Adrenal gland (tissue), 12 donors: ENCODE measurements around the gene D2HGDH. TPM values are rescaled to one million over a fixed set of nuclear protein-coding genes. Genes with fewer than 3 reads are reported as not detected.

Experiments
- DNase-seq, 7 donors: peaks; one replicate each; pipeline ENCODE4 v3.0.0-alpha.2; 2019 to 2020
- H3K27ac ChIP-seq, 5 donors: fragments of 200-600 bp; sonication (generic) in 4 of 5; 1 replicate in 3 of 5; 2 replicates in 2 of 5; pipeline versions ENCODE4 v1.5.1 to v1.8.0; 2016 to 2020; ENCODE audit warnings: mild to moderate bottlenecking in 1 of 5
- H3K27me3 ChIP-seq: fragments of 200-600 bp; 2 replicates; pipeline ENCODE4 v1.8.0; 2021
- H3K36me3 ChIP-seq, 2 donors: fragments of 200-600 bp; replicated peaks in 1 of 2; 1 replicate in 1 of 2; 2 replicates in 1 of 2; pipeline versions ENCODE4 v1.5.1 to v1.8.0; 2018 to 2022
- H3K4me1 ChIP-seq, 2 donors: fragments of 200-600 bp; replicated peaks in 1 of 2; 1 replicate in 1 of 2; 2 replicates in 1 of 2; pipeline versions ENCODE4 v1.5.1 to v1.8.0; 2018 to 2021
- H3K4me3 ChIP-seq, 4 donors: fragments of 200-600 bp; sonication (generic) in 3 of 4; one replicate each; pipeline ENCODE4 v1.5.1; 2016 to 2018
- H3K9me3 ChIP-seq, 3 donors: fragments of 200-600 bp; sonication (generic) in 1 of 3; replicated peaks in 1 of 3; 1 replicate in 2 of 3; 2 replicates in 1 of 3; pipeline versions ENCODE4 v1.5.1 to v1.8.0; 2016 to 2021
- POLR2A ChIP-seq, 2 donors: fragments of 450-650 bp; IDR thresholded peaks; one replicate each; pipeline ENCODE4 v1.6.1; 2017; ENCODE audit warnings: antibody characterized with exemption in 2 of 2, mild to moderate bottlenecking in 2 of 2, moderate library complexity in 1 of 2
- WGBS, 4 donors: extraction: QIAGEN DNeasy Blood & Tissue Kit in 2 of 4; methylation state at CpG; one replicate each; pipeline versions ENCODE4 v1.1.5 to v1.1.7; 2013 to 2017; 5-methylcytosine and 5-hydroxymethylcytosine counted together
- intact Hi-C, 2 donors: fragments of 100-400 bp; cut with DNase I; formaldehyde crosslinking; loops; one replicate each; pipeline versions ENCODE4 v1.14.1 to v1.15.0; 2022 to 2023
- polyA plus RNA-seq, 3 donors: library from polyadenylated mRNA; stranded (reverse); fragments of 200-250 nt in 2 of 3; fragments of 350-450 nt in 1 of 3; fragmentation: Illumina TruSeq in 1 of 3; extraction: RNeasy Lipid Tissue Mini Kit (QIAGEN cat#74804) in 1 of 3; gene quantifications; one replicate each; pipeline ENCODE4 v1.2.3, GENCODE V29; 2013 to 2014
- total RNA-seq, 9 donors: library from RNA; depleted of rRNA in 4 of 9; stranded (reverse); fragments of >200 nt in 4 of 9; fragments of 120-200 nt in 1 of 9; fragmentation: NEBNext Ultra II Directional in 1 of 9; extraction: Animal tissue kit (Norgen Biotek cat#: 25700) in 1 of 9; gene quantifications; one replicate each; pipeline versions ENCODE4 v1.1.0 to v1.2.4, GENCODE V29; 2013 to 2023
- TF ChIP-seq, protein P1 (sequence below), 6 experiments: fragments of 450-650 bp in 4 of 6; fragments of 200-600 bp in 2 of 6; sonication (generic) in 1 of 6; IDR thresholded peaks; 1 replicate in 5 of 6; 2 replicates in 1 of 6; pipeline versions ENCODE4 v1.5.1 to v1.8.0; 2016 to 2021; ENCODE audit warnings: antibody characterized with exemption in 6 of 6, mild to moderate bottlenecking in 2 of 6, moderate library complexity in 1 of 6
- donor health status: healthy with polysubstance abuse.
- donor health status: Bipolar disorder and iron deficiency.
- donor health status: DM: yes; HTN: yes; CAD: no.
- donor health status: DM: no; HTN: no; CAD: no.
- donor health status: DM: no; HTN: no; CAD: no.
- donor health status: DM: yes; HTN: yes; CAD: no.

Gene D2HGDH
- total and polyA plus RNA-seq, 12 donors = 4.3 to 131 (median 38.1) TPM

DNA sequence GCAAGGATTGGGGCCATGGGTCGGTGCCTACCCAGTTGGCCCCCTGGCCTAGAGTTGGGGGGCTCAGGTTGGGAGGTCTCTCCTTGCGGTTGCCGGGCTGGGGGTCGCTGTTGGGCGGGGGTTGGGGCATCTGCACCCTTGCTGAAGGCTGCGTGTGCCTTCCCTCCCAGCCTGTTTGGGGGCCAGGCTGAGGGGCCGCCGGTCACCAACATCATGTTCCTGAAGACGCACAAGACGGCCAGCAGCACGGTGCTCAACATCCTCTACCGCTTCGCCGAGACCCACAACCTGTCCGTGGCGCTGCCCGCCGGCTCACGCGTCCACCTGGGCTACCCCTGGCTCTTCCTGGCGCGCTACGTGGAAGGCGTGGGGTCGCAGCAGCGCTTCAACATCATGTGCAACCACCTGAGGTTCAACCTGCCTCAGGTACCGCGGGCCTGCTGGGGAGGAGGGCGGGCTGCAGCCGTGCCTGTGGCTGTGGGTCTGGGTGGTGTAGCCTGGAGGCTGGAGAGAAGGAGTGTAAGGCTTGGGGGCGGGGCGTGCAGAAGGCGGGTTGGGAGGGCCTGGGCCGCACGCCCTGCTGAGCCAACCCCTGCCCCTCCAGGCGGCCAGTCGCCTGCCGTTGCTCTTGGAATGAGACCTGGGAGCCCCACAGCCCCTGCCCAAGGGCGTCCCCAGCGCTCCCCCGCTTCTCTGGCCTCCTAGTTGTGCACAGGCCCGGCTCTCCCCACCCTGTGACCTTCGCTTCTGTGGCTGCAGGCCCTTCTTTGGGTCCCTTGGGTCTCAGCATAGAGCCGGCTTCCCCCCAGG is 67.4 kb downstream of the D2HGDH start:
- peaks cover 19 to 21% of the 10 kb centered on the region in 2 donors for H3K4me1 ChIP-seq
- DNase-seq = peak in 1 of 7 donors; percentile 10
- no peak overlapping the region for H3K4me3 ChIP-seq
- H3K9me3 ChIP-seq = no peaks in the 10 kb centered on the region
- no peaks in the 10 kb centered on the region for H3K36me3 ChIP-seq
- intact Hi-C loops = no loop called here
- no peak overlapping the region for H3K27ac ChIP-seq
- 73 to 98% (median 86%) methylated on average over 23 to 44 of the region's 44 CpGs for WGBS, 4 donors
- TF ChIP-seq POLR2A (IDR thresholded peaks at IDR 0.05) = no peak
- TF ChIP-seq, protein P1, sequence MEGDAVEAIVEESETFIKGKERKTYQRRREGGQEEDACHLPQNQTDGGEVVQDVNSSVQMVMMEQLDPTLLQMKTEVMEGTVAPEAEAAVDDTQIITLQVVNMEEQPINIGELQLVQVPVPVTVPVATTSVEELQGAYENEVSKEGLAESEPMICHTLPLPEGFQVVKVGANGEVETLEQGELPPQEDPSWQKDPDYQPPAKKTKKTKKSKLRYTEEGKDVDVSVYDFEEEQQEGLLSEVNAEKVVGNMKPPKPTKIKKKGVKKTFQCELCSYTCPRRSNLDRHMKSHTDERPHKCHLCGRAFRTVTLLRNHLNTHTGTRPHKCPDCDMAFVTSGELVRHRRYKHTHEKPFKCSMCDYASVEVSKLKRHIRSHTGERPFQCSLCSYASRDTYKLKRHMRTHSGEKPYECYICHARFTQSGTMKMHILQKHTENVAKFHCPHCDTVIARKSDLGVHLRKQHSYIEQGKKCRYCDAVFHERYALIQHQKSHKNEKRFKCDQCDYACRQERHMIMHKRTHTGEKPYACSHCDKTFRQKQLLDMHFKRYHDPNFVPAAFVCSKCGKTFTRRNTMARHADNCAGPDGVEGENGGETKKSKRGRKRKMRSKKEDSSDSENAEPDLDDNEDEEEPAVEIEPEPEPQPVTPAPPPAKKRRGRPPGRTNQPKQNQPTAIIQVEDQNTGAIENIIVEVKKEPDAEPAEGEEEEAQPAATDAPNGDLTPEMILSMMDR (IDR thresholded peaks at IDR 0.05) = no peak
- peaks cover 19% of the 10 kb centered on the region for H3K27me3 ChIP-seq

GRCh38 chr2:241802421-241803318 is 68.2 kb downstream of the D2HGDH start:
- H3K27me3 ChIP-seq = peaks cover 19% of the 10 kb centered on the region
- peak in 5 of 7 donors; percentile 39 to 54 (median 40) for DNase-seq
- TF ChIP-seq, protein P1 (IDR thresholded peaks at IDR 0.05) = no peak
- TF ChIP-seq POLR2A (IDR thresholded peaks at IDR 0.05) = no peak
- peaks cover 19 to 21% of the 10 kb centered on the region in 2 donors for H3K4me1 ChIP-seq
- 49 to 85% (median 58%) methylated on average over 8 to 32 of the region's 32 CpGs for WGBS, 4 donors
- intact Hi-C loops = no loop called here
- H3K27ac ChIP-seq = peak overlapping the region in 1 of 5 donors; percentile 45
- peak overlapping the region in 1 of 4 donors; percentile 51 for H3K4me3 ChIP-seq
- no peaks in the 10 kb centered on the region for H3K36me3 ChIP-seq
- no peaks in the 10 kb centered on the region for H3K9me3 ChIP-seq

DNA sequence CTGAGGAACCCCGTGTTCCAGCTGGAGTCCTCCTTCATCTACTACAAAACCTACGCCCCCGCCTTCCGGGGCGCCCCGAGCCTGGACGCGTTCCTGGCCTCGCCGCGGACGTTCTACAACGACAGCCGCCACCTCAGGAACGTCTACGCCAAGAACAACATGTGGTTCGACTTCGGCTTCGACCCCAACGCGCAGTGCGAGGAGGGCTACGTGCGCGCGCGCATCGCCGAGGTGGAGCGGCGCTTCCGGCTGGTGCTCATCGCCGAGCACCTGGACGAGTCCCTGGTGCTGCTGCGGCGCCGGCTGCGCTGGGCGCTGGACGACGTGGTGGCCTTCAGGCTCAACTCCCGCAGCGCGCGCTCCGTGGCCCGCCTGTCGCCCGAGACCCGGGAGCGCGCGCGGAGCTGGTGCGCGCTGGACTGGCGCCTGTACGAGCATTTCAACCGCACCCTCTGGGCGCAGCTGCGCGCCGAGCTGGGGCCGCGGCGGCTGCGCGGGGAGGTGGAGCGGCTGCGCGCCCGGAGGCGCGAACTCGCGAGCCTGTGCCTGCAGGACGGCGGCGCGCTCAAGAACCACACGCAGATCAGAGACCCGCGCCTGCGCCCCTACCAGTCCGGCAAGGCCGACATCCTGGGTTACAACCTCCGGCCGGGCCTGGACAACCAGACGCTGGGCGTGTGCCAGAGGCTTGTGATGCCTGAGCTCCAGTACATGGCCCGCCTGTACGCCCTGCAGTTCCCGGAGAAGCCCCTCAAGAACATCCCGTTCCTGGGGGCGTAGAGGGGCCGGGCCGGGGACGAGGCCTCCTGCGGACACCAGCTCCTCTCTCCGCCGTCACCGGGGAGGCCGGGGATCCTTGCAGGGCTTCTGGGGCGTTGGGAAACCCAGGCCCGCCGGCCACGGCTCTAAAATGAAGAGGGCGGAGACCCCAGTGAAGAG is 69.2 kb downstream of the D2HGDH start:
- Histone ChIP-seq H3K36me3 (no peaks in the 10 kb centered on the region), H3K27ac (peak overlapping the region in 1 of 5 donors; percentile 45), H3K9me3 (no peaks in the 10 kb centered on the region), H3K4me1 (peaks cover 19 to 21% of the 10 kb centered on the region in 2 donors), H3K27me3 (peaks cover 19% of the 10 kb centered on the region), H3K4me3 (peak overlapping the region in 2 of 4 donors; percentile 17 to 51)
- WGBS, 4 donors = 0 to 4% (median 3%) methylated on average over 7 to 109 of the region's 109 CpGs; no CpG with 5 or more reads in 1 of the 4 donors
- DNase-seq = peak; percentile 35 to 76 (median 68)
- peak in 1 of 2 donors; percentile 21 for TF ChIP-seq POLR2A (IDR thresholded peaks at IDR 0.05)
- TF ChIP-seq, protein P1 (IDR thresholded peaks at IDR 0.05) = no peak
- intact Hi-C loops = no loop called here
